ENCODE results near the gene ZNF518B. TPM values are rescaled to one million over a fixed set of nuclear protein-coding genes. Genes with fewer than 3 reads are reported as not detected.
"Not testable (repeated sequence)": the region's sequence is repeated elsewhere in the genome, so short reads cannot be mapped to it uniquely, and the experiment has no call there.

Gene ZNF518B
- total RNA-seq, 1 donor from 2014 or later, result 107 TPM

GRCh38 chr4:10456595-10457254 lies 501 bp downstream of the ZNF518B start:
- FAIRE-seq (no peak), DNase-seq (ENCODE audit: low spot score in 2 of 2) (peak in 1 of 2 donors; percentile 50)

GRCh38 chr4:10456260-10456594 lies 999 bp downstream of the ZNF518B start:
- FAIRE-seq, result no peak
- no peak for DNase-seq (ENCODE audit: low spot score in 2 of 2)

GRCh38 chr4:10455133-10455532 lies 2.1 kb downstream of the ZNF518B start:
- FAIRE-seq (no peak), DNase-seq (ENCODE audit: low spot score in 2 of 2) (no peak)

- DNase-seq (ENCODE audit: low spot score in 2 of 2) (no peak), FAIRE-seq (no peak)
Observed at GRCh38 chr4:10454726-10455125, 2.5 kb downstream of the ZNF518B start.

- DNase-seq (ENCODE audit: low spot score in 2 of 2) (no peak), FAIRE-seq (no peak)
Observed at GRCh38 chr4:10454121-10454520, 3.1 kb downstream of the ZNF518B start.

GRCh38 chr4:10448991-10449390 lies 8.2 kb downstream of the ZNF518B start:
- no peak for FAIRE-seq
- DNase-seq (ENCODE audit: low spot score in 2 of 2), result no peak

- no peak for FAIRE-seq
Observed at GRCh38 chr4:10442976-10443375, 14.2 kb downstream of the ZNF518B start.

GRCh38 chr4:10441512-10441911 lies 15.7 kb downstream of the ZNF518B start:
- DNase-seq (ENCODE audit: low spot score in 2 of 2) (no peak), FAIRE-seq (no peak)

More at GRCh38 chr4:10442976-10443375, 14.2 kb downstream of the ZNF518B start:
- DNase-seq (ENCODE audit: low spot score in 2 of 2), result no peak

GRCh38 chr4:10438924-10439323 lies 18.3 kb downstream of the ZNF518B start:
- no peak for DNase-seq (ENCODE audit: low spot score in 2 of 2)
- FAIRE-seq, result no peak

GRCh38 chr4:10437735-10438134 lies 19.5 kb downstream of the ZNF518B start:
- no peak for FAIRE-seq

GRCh38 chr4:10427680-10428079 lies 29.5 kb downstream of the ZNF518B start:
- DNase-seq (ENCODE audit: low spot score in 2 of 2); FAIRE-seq: not testable (repeated sequence)

More at GRCh38 chr4:10437735-10438134, 19.5 kb downstream of the ZNF518B start:
- DNase-seq (ENCODE audit: low spot score in 2 of 2), result no peak

GRCh38 chr4:10421344-10422055 lies 35.7 kb downstream of the ZNF518B start:
- DNase-seq (ENCODE audit: low spot score in 2 of 2) (no peak), FAIRE-seq (no peak)

- no peak for DNase-seq (ENCODE audit: low spot score in 2 of 2)
Observed at GRCh38 chr4:10417740-10418139, 39.5 kb downstream of the ZNF518B start.

GRCh38 chr4:10416441-10416840 lies 40.8 kb downstream of the ZNF518B start:
- no peak for DNase-seq (ENCODE audit: low spot score in 2 of 2)
- FAIRE-seq, result no peak

More at GRCh38 chr4:10417740-10418139, 39.5 kb downstream of the ZNF518B start:
- no peak for FAIRE-seq

GRCh38 chr4:10413177-10413576 lies 44.0 kb downstream of the ZNF518B start:
- no peak for FAIRE-seq
- DNase-seq (ENCODE audit: low spot score in 2 of 2), result no peak

- DNase-seq (ENCODE audit: low spot score in 2 of 2) (no peak), FAIRE-seq (no peak)
Observed at GRCh38 chr4:10405672-10406071, 51.6 kb downstream of the ZNF518B start.

- FAIRE-seq (no peak), DNase-seq (ENCODE audit: low spot score in 2 of 2) (peak; percentile 23 to 43)
Observed at GRCh38 chr4:10403633-10404445, 53.4 kb downstream of the ZNF518B start.

GRCh38 chr4:10395971-10396580 lies 61.1 kb downstream of the ZNF518B start:
- no peak for DNase-seq (ENCODE audit: low spot score in 2 of 2)
- FAIRE-seq, result no peak
